ENCODE measurements around the gene B3GNT8. TPM values are rescaled to one million over a fixed set of nuclear protein-coding genes. Genes with fewer than 3 reads are reported as not detected.
A peak's percentile ranks its signal among the peaks of the same experiment; 100 is the strongest.

B3GNT8 gene
- total RNA-seq, 1 donor from 2014 or later = 35.8 TPM

GRCh38 chr19:41456342-41456918 lies 29.3 kb upstream of the B3GNT8 start:
- DNase-seq (ENCODE audit: extremely low spot score in 2 of 2) = no peak
- H3K27ac ChIP-seq = no peak overlapping the region
- peaks cover 12% of the 10 kb centered on the region for H3K4me1 ChIP-seq
- H3K36me3 ChIP-seq = no peaks in the 10 kb centered on the region
- no peak for TF ChIP-seq POLR2A (IDR thresholded peaks at IDR 0.05)
- TF ChIP-seq POLR2AphosphoS5 (IDR thresholded peaks at IDR 0.05; ENCODE audit: insufficient read depth in 1 of 2, low read depth in 1 of 2) = peak in 1 of 2 donors; percentile 83
- TF ChIP-seq, protein P1, sequence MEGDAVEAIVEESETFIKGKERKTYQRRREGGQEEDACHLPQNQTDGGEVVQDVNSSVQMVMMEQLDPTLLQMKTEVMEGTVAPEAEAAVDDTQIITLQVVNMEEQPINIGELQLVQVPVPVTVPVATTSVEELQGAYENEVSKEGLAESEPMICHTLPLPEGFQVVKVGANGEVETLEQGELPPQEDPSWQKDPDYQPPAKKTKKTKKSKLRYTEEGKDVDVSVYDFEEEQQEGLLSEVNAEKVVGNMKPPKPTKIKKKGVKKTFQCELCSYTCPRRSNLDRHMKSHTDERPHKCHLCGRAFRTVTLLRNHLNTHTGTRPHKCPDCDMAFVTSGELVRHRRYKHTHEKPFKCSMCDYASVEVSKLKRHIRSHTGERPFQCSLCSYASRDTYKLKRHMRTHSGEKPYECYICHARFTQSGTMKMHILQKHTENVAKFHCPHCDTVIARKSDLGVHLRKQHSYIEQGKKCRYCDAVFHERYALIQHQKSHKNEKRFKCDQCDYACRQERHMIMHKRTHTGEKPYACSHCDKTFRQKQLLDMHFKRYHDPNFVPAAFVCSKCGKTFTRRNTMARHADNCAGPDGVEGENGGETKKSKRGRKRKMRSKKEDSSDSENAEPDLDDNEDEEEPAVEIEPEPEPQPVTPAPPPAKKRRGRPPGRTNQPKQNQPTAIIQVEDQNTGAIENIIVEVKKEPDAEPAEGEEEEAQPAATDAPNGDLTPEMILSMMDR (IDR thresholded peaks at IDR 0.05) = no peak
- H3K4me3 ChIP-seq = no peak overlapping the region
- intact Hi-C loops (cut with DNase I) = loop anchor here (10.0 kb wide), 1 partner anchor 98 kb away; no protein-coding TSS in a partner anchor
- H3K9me3 ChIP-seq = no peaks in the 10 kb centered on the region
- H3K27me3 ChIP-seq = no peaks in the 10 kb centered on the region

DNA sequence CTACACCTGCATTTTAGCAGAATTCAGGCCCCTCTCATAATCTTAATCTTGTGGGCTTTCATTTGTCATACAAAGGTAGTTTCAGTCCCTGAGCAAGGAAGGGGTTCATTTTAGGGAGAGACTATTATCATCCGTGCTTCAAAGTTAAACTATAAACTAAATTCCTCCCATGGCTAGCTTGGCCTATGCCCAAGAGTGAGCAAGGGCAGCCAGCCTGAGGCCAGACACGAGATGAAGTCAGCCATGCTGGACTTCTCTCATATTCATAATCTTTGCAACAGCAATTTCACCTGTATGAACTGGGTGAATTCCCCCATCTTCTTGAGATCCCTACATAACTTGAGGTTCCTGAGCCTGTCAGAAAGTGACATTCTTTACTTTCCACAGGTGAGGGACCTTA lies 28.8 kb upstream of the B3GNT8 start:
- no peaks in the 10 kb centered on the region for H3K27me3 ChIP-seq
- H3K4me1 ChIP-seq = peaks cover 12% of the 10 kb centered on the region
- no peak overlapping the region for H3K4me3 ChIP-seq
- intact Hi-C loops (cut with DNase I) = loop anchor here (10.0 kb wide), 1 partner anchor 99 kb away; no protein-coding TSS in a partner anchor
- no peaks in the 10 kb centered on the region for H3K9me3 ChIP-seq
- TF ChIP-seq, protein P1 (IDR thresholded peaks at IDR 0.05) = no peak
- no peak for TF ChIP-seq POLR2A (IDR thresholded peaks at IDR 0.05)
- no peak for TF ChIP-seq POLR2AphosphoS5 (IDR thresholded peaks at IDR 0.05; ENCODE audit: insufficient read depth in 1 of 2, low read depth in 1 of 2)
- DNase-seq (ENCODE audit: extremely low spot score in 2 of 2) = no peak
- no peaks in the 10 kb centered on the region for H3K36me3 ChIP-seq
- no peak overlapping the region for H3K27ac ChIP-seq

DNA sequence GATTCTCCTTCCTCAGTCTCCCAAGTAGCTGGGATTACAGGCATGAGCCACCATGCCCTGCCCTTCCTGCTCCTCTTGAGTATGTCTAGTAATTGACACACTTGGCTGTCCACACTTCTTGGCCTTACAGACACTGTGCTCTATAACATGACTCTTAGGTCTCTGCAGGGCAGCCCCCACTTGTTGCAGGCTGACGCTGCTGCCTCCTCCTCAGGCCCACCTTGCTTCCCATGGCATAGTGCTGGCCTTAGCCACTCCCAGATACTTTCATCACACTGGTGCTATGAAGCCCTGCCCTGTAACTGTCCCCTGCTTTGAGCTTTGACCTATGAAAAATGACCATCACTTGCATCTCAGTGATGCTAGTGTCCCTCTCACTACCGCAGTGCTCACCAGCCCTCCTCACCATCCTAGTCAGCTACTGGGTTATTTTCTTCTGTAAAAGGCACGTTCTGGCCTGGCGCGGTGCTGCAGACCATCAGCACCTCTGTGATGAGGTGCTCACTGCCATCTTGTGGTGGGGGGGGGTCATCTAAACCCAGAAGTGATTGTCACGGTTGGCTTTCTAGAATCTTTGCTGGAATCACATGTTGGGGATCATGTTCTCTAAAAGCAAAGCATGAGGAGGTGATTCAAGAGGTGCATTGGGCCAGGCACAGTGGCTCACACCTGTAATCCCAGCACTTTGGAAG lies 25.6 kb upstream of the B3GNT8 start:
- H3K4me3 ChIP-seq = no peak overlapping the region
- TF ChIP-seq POLR2A (IDR thresholded peaks at IDR 0.05) (no peak), POLR2AphosphoS5 (IDR thresholded peaks at IDR 0.05; ENCODE audit: insufficient read depth in 1 of 2, low read depth in 1 of 2) (no peak)
- TF ChIP-seq, protein P1 (IDR thresholded peaks at IDR 0.05) = no peak
- DNase-seq (ENCODE audit: extremely low spot score in 2 of 2) = no peak
- H3K27ac ChIP-seq = no peak overlapping the region
- H3K27me3 ChIP-seq = no peaks in the 10 kb centered on the region
- H3K9me3 ChIP-seq = no peaks in the 10 kb centered on the region
- intact Hi-C loops (cut with DNase I) = loop anchor here (10.0 kb wide), 1 partner anchor 102 kb away; no protein-coding TSS in a partner anchor
- H3K4me1 ChIP-seq = peaks cover 23% of the 10 kb centered on the region
- no peaks in the 10 kb centered on the region for H3K36me3 ChIP-seq

DNA sequence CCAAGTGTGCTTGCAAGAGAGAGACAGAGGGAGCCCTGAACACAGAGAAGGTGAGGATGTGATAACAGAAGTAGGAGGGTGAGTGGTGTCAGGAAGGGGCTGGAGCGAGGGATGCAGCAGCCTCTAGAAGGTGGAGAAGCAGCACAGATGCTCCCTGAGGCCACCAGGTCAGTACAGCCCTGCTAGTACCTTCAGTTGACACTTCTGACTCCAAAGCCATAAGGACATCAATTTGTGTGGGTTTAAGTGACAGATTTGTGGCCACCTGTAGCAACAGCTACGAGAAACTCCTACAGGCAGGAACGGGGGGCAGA lies 22.6 kb upstream of the B3GNT8 start:
- Histone ChIP-seq H3K36me3 (no peaks in the 10 kb centered on the region), H3K27me3 (no peaks in the 10 kb centered on the region), H3K27ac (no peak overlapping the region), H3K9me3 (no peaks in the 10 kb centered on the region), H3K4me3 (no peak overlapping the region), H3K4me1 (peaks cover 11% of the 10 kb centered on the region)
- intact Hi-C loops (cut with DNase I) = loop anchor here (10.0 kb wide), 1 partner anchor 105 kb away; no protein-coding TSS in a partner anchor
- DNase-seq (ENCODE audit: extremely low spot score in 2 of 2) = no peak
- TF ChIP-seq, protein P1 (IDR thresholded peaks at IDR 0.05) = no peak
- TF ChIP-seq POLR2AphosphoS5 (IDR thresholded peaks at IDR 0.05; ENCODE audit: insufficient read depth in 1 of 2, low read depth in 1 of 2) (no peak), POLR2A (IDR thresholded peaks at IDR 0.05) (no peak)

Data from vagina (tissue), 2 donors.